Stomach (tissue), 9 donors: ENCODE data around the gene SEC22C. TPM values are rescaled to one million over a fixed set of nuclear protein-coding genes. Genes with fewer than 3 reads are reported as not detected.

ENCODE experiments used
- DNase-seq, 2 donors: peaks; one replicate each; pipeline versions ENCODE4 v3.0.0 to v3.0.0-alpha.2; 2013 to 2019
- H3K27ac ChIP-seq, 5 donors: fragments of 200-600 bp in 4 of 5; sonication (generic) in 4 of 5; one replicate each; pipeline ENCODE4 v1.5.1; 2013 to 2019; ENCODE audit warnings: mild to moderate bottlenecking in 1 of 5, moderate library complexity in 1 of 5
- H3K27me3 ChIP-seq, 3 donors: fragments of 200-600 bp; sonication (generic); one replicate each; pipeline ENCODE4 v1.5.1; 2017 to 2019; ENCODE audit warnings: mixed run types in 1 of 3
- H3K36me3 ChIP-seq, 4 donors: fragments of 200-600 bp; sonication (generic); 1 replicate in 3 of 4; 2 replicates in 1 of 4; pipeline ENCODE4 v1.5.1; 2016 to 2019
- H3K4me1 ChIP-seq, 4 donors: fragments of 200-600 bp; sonication (generic); one replicate each; pipeline ENCODE4 v1.5.1; 2016 to 2019
- H3K4me3 ChIP-seq, 4 donors: fragments of 200-600 bp; sonication (generic) in 3 of 4; one replicate each; pipeline ENCODE4 v1.5.1; 2016 to 2019; ENCODE audit warnings: mild to moderate bottlenecking in 1 of 4
- H3K9me3 ChIP-seq, 4 donors: fragments of 200-600 bp; sonication (generic); one replicate each; pipeline ENCODE4 v1.5.1; 2016 to 2019
- CTCF ChIP-seq, 7 experiments: fragments of 450-650 bp in 4 of 7; fragments of 200-600 bp in 3 of 7; sonication (generic) in 3 of 7; IDR thresholded peaks; one replicate each; pipeline ENCODE4 v1.5.1; 2016 to 2019; ENCODE audit warnings: antibody characterized with exemption in 7 of 7, control low read depth in 2 of 7, mild to moderate bottlenecking in 1 of 7
- EP300 ChIP-seq: sonication (generic); formaldehyde crosslinking; IDR thresholded peaks from one replicate; pipeline ENCODE4 v1.6.1; 2017; ENCODE audit warnings: antibody characterized with exemption
- POLR2A ChIP-seq, 4 donors: fragments of 450-650 bp; IDR thresholded peaks; one replicate each; pipeline ENCODE4 v1.6.1; 2016; ENCODE audit warnings: antibody characterized with exemption in 4 of 4, control low read depth in 2 of 4, mild to moderate bottlenecking in 1 of 4, moderate library complexity in 1 of 4
- POLR2AphosphoS5 ChIP-seq, 3 donors: sonication (generic); formaldehyde crosslinking; IDR thresholded peaks; one replicate each; pipeline ENCODE4 v1.6.1; 2016; ENCODE audit warnings: antibody characterized with exemption in 3 of 3
- WGBS, 5 donors: extraction: QIAGEN DNeasy Blood & Tissue Kit in 3 of 5; methylation state at CpG; one replicate each; pipeline versions ENCODE4 v1.1.5 to v1.1.7; 2013 to 2018; 5-methylcytosine and 5-hydroxymethylcytosine counted together
- intact Hi-C: fragments of 100-400 bp; cut with DNase I; formaldehyde crosslinking; loops from one replicate; pipeline ENCODE4 v1.15.1; 2023; ENCODE audit warnings: low total_unique reads
- polyA plus RNA-seq, 3 donors: library from polyadenylated mRNA; stranded (reverse); fragments of 200-250 nt; gene quantifications; one replicate each; pipeline ENCODE4 v1.2.3, GENCODE V29; 2013
- total RNA-seq, 5 donors: library from RNA; depleted of rRNA; stranded (reverse); fragments of >200 nt; gene quantifications; one replicate each; pipeline versions ENCODE4 v1.1.0 to v1.2.3, GENCODE V29; 2014 to 2016
- donor health status: healthy with polysubstance abuse.
- donor health status: Bipolar disorder and iron deficiency.
- donor health status: healthy.

The SEC22C gene
- total and polyA plus RNA-seq, 8 donors, result 9.8 to 64.3 (median 28.9) TPM

GRCh38 chr3:42531470-42531869 is 50.3 kb downstream of the SEC22C start:
- H3K4me3 ChIP-seq, result no peak overlapping the region
- H3K27me3 ChIP-seq, result no peaks in the 10 kb centered on the region
- TF ChIP-seq CTCF (IDR thresholded peaks at IDR 0.05), result no peak
- TF ChIP-seq POLR2AphosphoS5 (IDR thresholded peaks at IDR 0.05), result no peak
- no peak for TF ChIP-seq POLR2A (IDR thresholded peaks at IDR 0.05)
- no peak for TF ChIP-seq EP300
- no peak overlapping the region for H3K27ac ChIP-seq
- intact Hi-C loops, result no loop called here
- no peaks in the 10 kb centered on the region for H3K4me1 ChIP-seq
- 89 to 95% (median 92%) methylated on average over 5 to 6 of the region's 6 CpGs for WGBS, 5 donors
- no peak for DNase-seq
- H3K36me3 ChIP-seq, result peaks cover 0 to 8% (median 4%) of the 10 kb centered on the region in 4 donors
- no peaks in the 10 kb centered on the region for H3K9me3 ChIP-seq

- no peak overlapping the region for H3K27ac ChIP-seq
Observed at GRCh38 chr3:42530073-42530472, 51.7 kb downstream of the SEC22C start.

GRCh38 chr3:42529468-42529867 is 52.3 kb downstream of the SEC22C start:
- Histone ChIP-seq H3K27me3 (no peaks in the 10 kb centered on the region), H3K4me1 (no peaks in the 10 kb centered on the region), H3K36me3 (peaks cover 0 to 8% (median 4%) of the 10 kb centered on the region in 4 donors), H3K27ac (no peak overlapping the region), H3K4me3 (no peak overlapping the region), H3K9me3 (no peaks in the 10 kb centered on the region)
- no peak for TF ChIP-seq POLR2AphosphoS5 (IDR thresholded peaks at IDR 0.05)
- no peak for TF ChIP-seq EP300
- no peak for TF ChIP-seq POLR2A (IDR thresholded peaks at IDR 0.05)
- TF ChIP-seq CTCF (IDR thresholded peaks at IDR 0.05), result no peak
- DNase-seq, result no peak
- intact Hi-C loops, result no loop called here
- WGBS, 5 donors, result 71 to 89% (median 77%) methylated on average over 2 of the region's 2 CpGs

More at GRCh38 chr3:42530073-42530472, 51.7 kb downstream of the SEC22C start:
- Histone ChIP-seq H3K4me1 (no peaks in the 10 kb centered on the region), H3K9me3 (no peaks in the 10 kb centered on the region), H3K36me3 (peaks cover 0 to 8% (median 4%) of the 10 kb centered on the region in 4 donors), H3K4me3 (no peak overlapping the region), H3K27me3 (no peaks in the 10 kb centered on the region)
- no peak for DNase-seq
- TF ChIP-seq CTCF (IDR thresholded peaks at IDR 0.05), result no peak
- TF ChIP-seq EP300, result no peak
- no peak for TF ChIP-seq POLR2AphosphoS5 (IDR thresholded peaks at IDR 0.05)
- TF ChIP-seq POLR2A (IDR thresholded peaks at IDR 0.05), result no peak
- intact Hi-C loops, result no loop called here

- Histone ChIP-seq H3K27ac (no peak overlapping the region), H3K4me3 (no peak overlapping the region), H3K9me3 (no peaks in the 10 kb centered on the region), H3K27me3 (no peaks in the 10 kb centered on the region), H3K4me1 (no peaks in the 10 kb centered on the region), H3K36me3 (peaks cover 0 to 3% (median 2%) of the 10 kb centered on the region in 4 donors)
- DNase-seq, result no peak
- intact Hi-C loops, result no loop called here
- no peak for TF ChIP-seq POLR2AphosphoS5 (IDR thresholded peaks at IDR 0.05)
- TF ChIP-seq CTCF (IDR thresholded peaks at IDR 0.05), result no peak
- no peak for TF ChIP-seq POLR2A (IDR thresholded peaks at IDR 0.05)
- no peak for TF ChIP-seq EP300
- 84 to 96% (median 92%) methylated on average over 6 to 11 of the region's 11 CpGs for WGBS, 5 donors
Observed at GRCh38 chr3:42527368-42527917, 54.3 kb downstream of the SEC22C start.
